ENCODE measurements around the gene B4GALNT2. TPM values are rescaled to one million over a fixed set of nuclear protein-coding genes. Genes with fewer than 3 reads are reported as not detected.

B4GALNT2 gene
- total and polyA plus RNA-seq, 2 donors (not counting 3 experiments of a cell fraction or from before 2014, with no cell fraction given), result 0.11 TPM; not detected in 1

GRCh38 chr17:49180998-49181635 is 48.5 kb downstream of the B4GALNT2 start:
- Histone ChIP-seq H3K27ac (ENCODE audit: insufficient read depth, low read depth, low read length) (no peak overlapping the region), H3K9me1 (replicated peaks; ENCODE audit: control insufficient read depth, extremely low read depth, insufficient read depth, low read length) (no peaks in the 10 kb centered on the region), H3K79me2 (ENCODE audit: control insufficient read depth, insufficient read depth, low read length) (no peaks in the 10 kb centered on the region), H3K4me3 (replicated peaks in 1 of 3; ENCODE audit: insufficient read depth in 1 of 3, low read depth in 1 of 3, low read length in 3 of 3) (no peak overlapping the region), H3K36me3 (ENCODE audit: control insufficient read depth in 2 of 2, extremely low read depth in 1 of 2, insufficient read depth in 2 of 2, low read length in 2 of 2) (no peaks in the 10 kb centered on the region), H3K27me3 (ENCODE audit: control insufficient read depth in 2 of 2, insufficient read depth in 2 of 2, low read length in 2 of 2) (no peaks in the 10 kb centered on the region), H4K20me1 (replicated peaks; ENCODE audit: control insufficient read depth, extremely low read depth, insufficient read depth, low read length) (no peaks in the 10 kb centered on the region), H3K9me3 (replicated peaks; ENCODE audit: control insufficient read depth, insufficient read depth, low read length) (no peaks in the 10 kb centered on the region), H3K4me2 (ENCODE audit: insufficient read depth, low read length) (no peak overlapping the region), H2AFZ (ENCODE audit: low read depth, low read length) (no peak overlapping the region), H3K4me1 (ENCODE audit: control insufficient read depth, extremely low read depth, insufficient read depth, low read length) (no peaks in the 10 kb centered on the region), H3K9ac (replicated peaks; ENCODE audit: extremely low read depth, insufficient read depth, low read length) (no peak overlapping the region)
- TF ChIP-seq EZH2 (IDR thresholded peaks at IDR 0.05; ENCODE audit: borderline replicate concordance, low read depth, low read length, severe bottlenecking), result no peak
- TF ChIP-seq JUN (IDR thresholded peaks at IDR 0.05; ENCODE audit: borderline replicate concordance, insufficient read depth, insufficient read length, low read depth), result no peak
- TF ChIP-seq FOS (IDR thresholded peaks at IDR 0.05; ENCODE audit: borderline replicate concordance, insufficient read depth, low read length), result no peak
- TF ChIP-seq, protein P1, sequence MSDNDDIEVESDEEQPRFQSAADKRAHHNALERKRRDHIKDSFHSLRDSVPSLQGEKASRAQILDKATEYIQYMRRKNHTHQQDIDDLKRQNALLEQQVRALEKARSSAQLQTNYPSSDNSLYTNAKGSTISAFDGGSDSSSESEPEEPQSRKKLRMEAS (IDR thresholded peaks at IDR 0.05; ENCODE audit: insufficient read depth, insufficient read length), result no peak
- no peak for TF ChIP-seq POLR2AphosphoS5 (IDR thresholded peaks at IDR 0.05; ENCODE audit: insufficient read depth, low read depth, low read length)
- no peak for TF ChIP-seq GATA2 (IDR thresholded peaks at IDR 0.05; ENCODE audit: insufficient read depth, insufficient read length, low read depth, low read length)
- no peak for TF ChIP-seq POLR2A (IDR thresholded peaks at IDR 0.05; ENCODE audit: low read depth, low read length)
- TF ChIP-seq MYC (IDR thresholded peaks at IDR 0.05; ENCODE audit: low read depth, low read length), result no peak
- no peak for TF ChIP-seq CTCF (IDR thresholded peaks at IDR 0.05; ENCODE audit: extremely low read depth in 1 of 2, insufficient read depth in 1 of 2, low read depth in 1 of 2, low read length in 2 of 2)
- DNase-seq (ENCODE audit: low read depth, low spot score) (no peak), FAIRE-seq (no peak)
- ChIA-PET POLR2A (interaction anchor here (0.7 kb wide), 1 partner anchor 14 kb away, joined by 8 read pairs; no protein-coding TSS in a partner anchor), CTCF (interaction anchor here (0.7 to 4.3 kb wide), 16 partner anchors 9 to 149 kb away, joined by 3 to 103 read pairs (median 5); no protein-coding TSS in a partner anchor)
- no TSS peak for BruUV-seq (replicated peaks)
- dilution Hi-C loops (cut with MboI; ENCODE audit: extremely low pct_ligation_motif_present, low sequenced_read_pairs) (no loop called here), intact Hi-C loops (cut with micrococcal nuclease) (loop anchor here (1.0 kb wide), 2 partner anchors 46 to 109 kb away; no protein-coding TSS in a partner anchor)

All from endothelial cell of umbilical vein (primary cell).